ENCODE measurements around the gene MARF1. TPM values are rescaled to one million over a fixed set of nuclear protein-coding genes. Genes with fewer than 3 reads are reported as not detected.

The MARF1 gene
- total and polyA plus RNA-seq, 9 of the 15 experiments (the other 6 are each of a cell fraction or from before 2014, with no cell fraction given) = 4.7 to 33.2 (median 11.7) TPM

DNA sequence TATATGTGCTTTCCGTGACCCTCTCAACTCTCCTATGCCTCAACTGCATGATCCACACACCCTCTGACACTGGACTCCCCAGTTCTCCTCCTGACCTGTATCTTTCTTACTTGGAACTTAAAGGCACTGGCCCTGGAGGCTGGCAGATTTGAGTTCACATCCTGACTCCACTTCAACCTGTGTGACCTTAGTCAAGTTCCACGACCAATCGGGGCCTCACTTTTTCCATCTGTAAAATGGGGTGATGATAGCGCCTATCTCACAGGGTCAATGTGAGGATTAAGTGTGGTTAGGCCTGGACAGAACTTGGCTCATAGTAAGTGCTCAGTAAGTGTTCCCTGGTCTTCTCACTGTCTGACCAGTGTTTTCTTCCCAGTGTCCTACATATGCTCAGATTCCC is 25.1 kb downstream of the MARF1 start (continued):
- TF ChIP-seq HSF4 (CRISPR knock-in tag; IDR thresholded peaks at IDR 0.05; ENCODE audit: borderline replicate concordance) = no peak

DNA sequence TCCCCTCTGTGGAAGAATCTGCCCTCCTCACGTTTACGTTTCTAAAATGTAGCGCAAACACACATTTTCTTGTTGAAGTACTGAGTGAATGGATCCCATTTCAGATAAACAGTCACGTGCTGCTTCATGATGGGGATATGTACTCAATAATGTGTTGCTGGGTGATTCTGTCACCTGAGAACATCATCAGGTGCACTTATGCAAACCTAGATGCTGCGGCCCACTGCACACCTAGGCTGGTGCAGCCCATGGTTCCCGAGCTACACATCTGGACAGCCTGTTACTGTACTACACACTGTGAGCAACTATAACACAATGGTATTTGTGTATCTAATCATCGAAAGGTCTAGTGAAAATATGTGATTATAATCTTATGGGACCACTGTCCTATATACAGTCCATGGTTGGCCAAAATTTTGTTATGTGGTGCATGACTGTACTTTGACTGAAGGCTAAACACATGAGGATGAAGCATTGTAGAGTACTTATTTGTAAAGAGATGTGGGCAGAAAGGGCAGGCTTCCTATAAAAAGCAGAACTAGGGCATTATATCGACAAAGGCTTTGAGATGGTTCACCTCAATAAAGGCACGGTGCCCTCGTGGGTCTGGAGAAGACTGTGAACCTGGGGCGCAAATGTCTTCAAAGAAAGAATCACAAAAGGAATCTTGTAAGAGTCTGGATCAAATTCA is 26.3 kb downstream of the MARF1 start:
- Histone ChIP-seq H2AFZ (ENCODE audit: low read depth, low read length) (no peak overlapping the region), H3K27ac (ENCODE audit: extremely low read depth, low read depth, low read length) (no peak overlapping the region), H3K9ac (ENCODE audit: insufficient read depth in 1 of 2, low read depth in 2 of 2, low read length in 2 of 2) (no peak overlapping the region), H4K20me1 (replicated peaks; ENCODE audit: control insufficient read depth, insufficient read depth, low read length) (no peaks in the 10 kb centered on the region), H3K4me1 (replicated peaks in 1 of 2; ENCODE audit: control insufficient read depth in 2 of 2, insufficient read depth in 2 of 2, low read length in 2 of 2) (no peaks in the 10 kb centered on the region), H3K27me3 (ENCODE audit: control insufficient read depth in 2 of 2, insufficient read depth in 2 of 2, low read length in 2 of 2) (no peaks in the 10 kb centered on the region), H3K4me2 (ENCODE audit: insufficient read depth, low read length) (no peak overlapping the region), H3K36me3 (ENCODE audit: control insufficient read depth, insufficient read depth, low read length) (peaks cover 78% of the 10 kb centered on the region), H3K4me3 (no peak overlapping the region), H3K9me3 (replicated peaks; ENCODE audit: control insufficient read depth, insufficient read depth, low read depth, low read length) (no peaks in the 10 kb centered on the region), H3K79me2 (ENCODE audit: control insufficient read depth, insufficient read depth, low read length) (no peaks in the 10 kb centered on the region), H3K9me1 (ENCODE audit: control insufficient read depth, insufficient read depth, low read length) (no peaks in the 10 kb centered on the region)
- no TSS peak for BruUV-seq (replicated peaks)
- ChIA-PET CTCF (ENCODE audit: low intra/inter-chr PET ratio) (no interaction called here), POLR2A (interaction anchor here (1.6 kb wide), 1 partner anchor 19 kb away, joined by 4 read pairs; no protein-coding TSS in a partner anchor)
- TF ChIP-seq ZBTB1 (CRISPR knock-in tag; IDR thresholded peaks at IDR 0.05; ENCODE audit: borderline replicate concordance, low read depth) (no peak), MTF1 (CRISPR knock-in tag; IDR thresholded peaks at IDR 0.05; ENCODE audit: borderline replicate concordance) (no peak), ZNF274 (IDR thresholded peaks at IDR 0.05; ENCODE audit: borderline replicate concordance, low read depth, low read length) (no peak)
- TF ChIP-seq, protein P1, sequence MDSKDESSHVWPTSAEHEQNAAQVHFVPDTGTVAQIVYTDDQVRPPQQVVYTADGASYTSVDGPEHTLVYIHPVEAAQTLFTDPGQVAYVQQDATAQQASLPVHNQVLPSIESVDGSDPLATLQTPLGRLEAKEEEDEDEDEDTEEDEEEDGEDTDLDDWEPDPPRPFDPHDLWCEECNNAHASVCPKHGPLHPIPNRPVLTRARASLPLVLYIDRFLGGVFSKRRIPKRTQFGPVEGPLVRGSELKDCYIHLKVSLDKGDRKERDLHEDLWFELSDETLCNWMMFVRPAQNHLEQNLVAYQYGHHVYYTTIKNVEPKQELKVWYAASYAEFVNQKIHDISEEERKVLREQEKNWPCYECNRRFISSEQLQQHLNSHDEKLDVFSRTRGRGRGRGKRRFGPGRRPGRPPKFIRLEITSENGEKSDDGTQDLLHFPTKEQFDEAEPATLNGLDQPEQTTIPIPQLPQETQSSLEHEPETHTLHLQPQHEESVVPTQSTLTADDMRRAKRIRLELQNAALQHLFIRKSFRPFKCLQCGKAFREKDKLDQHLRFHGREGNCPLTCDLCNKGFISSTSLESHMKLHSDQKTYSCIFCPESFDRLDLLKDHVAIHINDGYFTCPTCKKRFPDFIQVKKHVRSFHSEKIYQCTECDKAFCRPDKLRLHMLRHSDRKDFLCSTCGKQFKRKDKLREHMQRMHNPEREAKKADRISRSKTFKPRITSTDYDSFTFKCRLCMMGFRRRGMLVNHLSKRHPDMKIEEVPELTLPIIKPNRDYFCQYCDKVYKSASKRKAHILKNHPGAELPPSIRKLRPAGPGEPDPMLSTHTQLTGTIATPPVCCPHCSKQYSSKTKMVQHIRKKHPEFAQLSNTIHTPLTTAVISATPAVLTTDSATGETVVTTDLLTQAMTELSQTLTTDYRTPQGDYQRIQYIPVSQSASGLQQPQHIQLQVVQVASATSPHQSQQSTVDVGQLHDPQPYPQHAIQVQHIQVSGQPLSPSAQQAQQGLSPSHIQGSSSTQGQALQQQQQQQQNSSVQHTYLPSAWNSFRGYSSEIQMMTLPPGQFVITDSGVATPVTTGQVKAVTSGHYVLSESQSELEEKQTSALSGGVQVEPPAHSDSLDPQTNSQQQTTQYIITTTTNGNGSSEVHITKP (IDR thresholded peaks at IDR 0.05; ENCODE audit: partially characterized antibody) = no peak
- DNase-seq (ENCODE audit: extremely low read depth in 1 of 4, low spot score in 3 of 4) (no peak), ATAC-seq (no peak), FAIRE-seq (no peak)
- intact Hi-C loops (cut with micrococcal nuclease) = no loop called here
- in situ Hi-C loops (cut with MboI) = no loop called here
- WGBS (ENCODE audit: insufficient coverage, low coverage, missing lambda C conversion rate) = 84% methylated on average over 11 of the region's 11 CpGs
